Activated CD4-positive, alpha-beta T cell treated with anti-CD3 and anti-CD28 coated beads, Interleukin-2, amount 50 U/mL, for 24 hours (primary cell): ENCODE results near the gene SARDH.

Experiments used
- DNase-seq, 2 donors: peaks; one replicate each; pipeline ENCODE4 v3.0.0-alpha.2; 2020; ENCODE audit warnings: low read depth in 1 of 2, low spot score in 1 of 2

SARDH gene

GRCh38 chr9:133737774-133738639 is at the start of gene SARDH:
SARDH (minus strand) TSS chr9:133738352; CDS start chr9:133734173, 4,179 bp downstream.
- peak; percentile 4 to 15 for DNase-seq

GRCh38 chr9:133787754-133788025 is 49.5 kb upstream of the SARDH start:
- no peak for DNase-seq

- DNase-seq = no peak
Observed at GRCh38 chr9:133786907-133787753, 49.0 kb upstream of the SARDH start.

- DNase-seq = no peak
Observed at GRCh38 chr9:133786371-133786753, 48.2 kb upstream of the SARDH start.

GRCh38 chr9:133785753-133786370 is 47.7 kb upstream of the SARDH start:
- DNase-seq = no peak

- DNase-seq = no peak
Observed at GRCh38 chr9:133784731-133785561, 46.8 kb upstream of the SARDH start.

- DNase-seq = no peak
Observed at GRCh38 chr9:133783331-133783731, 45.2 kb upstream of the SARDH start.

- peak; percentile 35 to 44 for DNase-seq
Observed at GRCh38 chr9:133782157-133783130, 44.3 kb upstream of the SARDH start.

GRCh38 chr9:133781828-133782135 is 43.6 kb upstream of the SARDH start:
- DNase-seq = no peak

GRCh38 chr9:133780962-133781827 is 43.0 kb upstream of the SARDH start:
- no peak for DNase-seq

- DNase-seq = no peak
Observed at GRCh38 chr9:133780404-133780945, 42.3 kb upstream of the SARDH start.

- no peak for DNase-seq
Observed at GRCh38 chr9:133779516-133780403, 41.6 kb upstream of the SARDH start.

GRCh38 chr9:133779081-133779480 is 40.9 kb upstream of the SARDH start:
- no peak for DNase-seq

GRCh38 chr9:133778336-133779013 is 40.3 kb upstream of the SARDH start:
- no peak for DNase-seq

- no peak for DNase-seq
Observed at GRCh38 chr9:133777871-133778270, 39.7 kb upstream of the SARDH start.

- DNase-seq = no peak
Observed at GRCh38 chr9:133777068-133777791, 39.1 kb upstream of the SARDH start.
